ENCODE data around the gene MYCBP.

GRCh38 chr1:38827318-38827717 lies 45.8 kb downstream of the MYCBP start:
- TF ChIP-seq, protein P1, sequence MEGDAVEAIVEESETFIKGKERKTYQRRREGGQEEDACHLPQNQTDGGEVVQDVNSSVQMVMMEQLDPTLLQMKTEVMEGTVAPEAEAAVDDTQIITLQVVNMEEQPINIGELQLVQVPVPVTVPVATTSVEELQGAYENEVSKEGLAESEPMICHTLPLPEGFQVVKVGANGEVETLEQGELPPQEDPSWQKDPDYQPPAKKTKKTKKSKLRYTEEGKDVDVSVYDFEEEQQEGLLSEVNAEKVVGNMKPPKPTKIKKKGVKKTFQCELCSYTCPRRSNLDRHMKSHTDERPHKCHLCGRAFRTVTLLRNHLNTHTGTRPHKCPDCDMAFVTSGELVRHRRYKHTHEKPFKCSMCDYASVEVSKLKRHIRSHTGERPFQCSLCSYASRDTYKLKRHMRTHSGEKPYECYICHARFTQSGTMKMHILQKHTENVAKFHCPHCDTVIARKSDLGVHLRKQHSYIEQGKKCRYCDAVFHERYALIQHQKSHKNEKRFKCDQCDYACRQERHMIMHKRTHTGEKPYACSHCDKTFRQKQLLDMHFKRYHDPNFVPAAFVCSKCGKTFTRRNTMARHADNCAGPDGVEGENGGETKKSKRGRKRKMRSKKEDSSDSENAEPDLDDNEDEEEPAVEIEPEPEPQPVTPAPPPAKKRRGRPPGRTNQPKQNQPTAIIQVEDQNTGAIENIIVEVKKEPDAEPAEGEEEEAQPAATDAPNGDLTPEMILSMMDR (IDR thresholded peaks at IDR 0.05), result no peak
- no peak for TF ChIP-seq POLR2A (IDR thresholded peaks at IDR 0.05)

Measured in sigmoid colon (tissue), 3 donors.